WTC11 (cell line): Measurements from ENCODE around the gene DACT3. TPM values are rescaled to one million over a fixed set of nuclear protein-coding genes. Genes with fewer than 3 reads are reported as not detected.

Source experiments
- ATAC-seq: fragments of 200-7000 bp; cut with Tn5 transposase; 2 replicates; pipeline ENCODE4 v1.10.0; 2021; ENCODE audit warnings: mild to moderate bottlenecking, moderate library complexity
- CTCF ChIA-PET: fragments of 300-600 bp; sonication (Branson Sonifier 250); formaldehyde crosslinking; loops from one replicate; lab custom pipeline; 2021; ENCODE audit warnings: antibody characterized with exemption; lab: Charles Lee
- POLR2A ChIA-PET: fragments of 350-600 bp; sonication (Branson Sonifier 250); formaldehyde crosslinking; loops from one replicate; lab custom pipeline; 2021; ENCODE audit warnings: antibody characterized with exemption; lab: Charles Lee
- DNase-seq: peaks from one replicate; pipeline ENCODE4 v3.0.0; 2021; ENCODE audit warnings: low spot score
- H3K27ac Mint-ChIP-seq: 2 replicates; pipeline ENCODE4 v1.8.0; 2021; ENCODE audit warnings: mixed read lengths
- H3K27me3 Mint-ChIP-seq: 2 replicates; pipeline ENCODE4 v1.8.0; 2021; ENCODE audit warnings: low read depth, mild to moderate bottlenecking, moderate library complexity, mixed read lengths
- H3K36me3 Mint-ChIP-seq: 2 replicates; pipeline ENCODE4 v1.8.0; 2021; ENCODE audit warnings: mixed read lengths
- H3K4me1 Mint-ChIP-seq: 2 replicates; pipeline ENCODE4 v1.8.0; 2022; ENCODE audit warnings: mixed read lengths
- H3K4me3 Mint-ChIP-seq: 2 replicates; pipeline ENCODE4 v1.8.0; 2021; ENCODE audit warnings: mild to moderate bottlenecking, moderate library complexity, mixed read lengths
- H3K9me3 Mint-ChIP-seq: 2 replicates; pipeline ENCODE4 v1.8.0; 2021; ENCODE audit warnings: mixed read lengths
- ATF2 ChIP-seq: sonication (generic); formaldehyde crosslinking; IDR thresholded peaks from 2 replicates; pipeline ENCODE4 v1.8.1; 2022; ENCODE audit warnings: low read depth, missing genetic modification reagents, borderline replicate concordance
- IRF2 ChIP-seq: sonication (generic); formaldehyde crosslinking; IDR thresholded peaks from 2 replicates; pipeline ENCODE4 v1.8.0; 2022; ENCODE audit warnings: low read depth, missing genetic modification reagents, borderline replicate concordance
- KAT7 ChIP-seq: sonication (generic); formaldehyde crosslinking; IDR thresholded peaks from 2 replicates; pipeline ENCODE4 v1.8.1; 2023; ENCODE audit warnings: missing genetic modification reagents, mild to moderate bottlenecking, borderline replicate concordance
- MYBL2 ChIP-seq: sonication (generic); formaldehyde crosslinking; IDR thresholded peaks from 2 replicates; pipeline ENCODE4 v1.8.1; 2023; ENCODE audit warnings: mild to moderate bottlenecking, moderate library complexity, missing genetic modification reagents
- PREB ChIP-seq: sonication (generic); formaldehyde crosslinking; IDR thresholded peaks from 2 replicates; pipeline ENCODE4 v1.8.1; 2022; ENCODE audit warnings: mild to moderate bottlenecking, missing genetic modification reagents, moderate library complexity, borderline replicate concordance
- SMAD4 ChIP-seq: sonication (generic); formaldehyde crosslinking; IDR thresholded peaks from 2 replicates; pipeline ENCODE4 v1.8.0; 2022; ENCODE audit warnings: mild to moderate bottlenecking, missing genetic modification reagents
- ZNF396 ChIP-seq: fragments of 250-450 bp; sonication (Bioruptor Pico); IDR thresholded peaks from 2 replicates; pipeline ENCODE4 v1.8.0; 2021; ENCODE audit warnings: mild to moderate bottlenecking, moderate library complexity, borderline replicate concordance
- ZNF425 ChIP-seq: fragments of 250-450 bp; sonication (Bioruptor Pico); conservative IDR thresholded peaks from 2 replicates; pipeline ENCODE4 v1.9.0; 2021; ENCODE audit warnings: mild to moderate bottlenecking
- ZSCAN18 ChIP-seq: fragments of 250-450 bp; sonication (Bioruptor Pico); IDR thresholded peaks from 2 replicates; pipeline ENCODE4 v2.1.2; 2022; ENCODE audit warnings: mild to moderate bottlenecking, moderate library complexity
- total RNA-seq: library from RNA; stranded (reverse); gene quantifications from 3 replicates; pipeline ENCODE4 v1.2.3, GENCODE V29; 2021
- TF ChIP-seq, protein P1 (sequence below): sonication (generic); formaldehyde crosslinking; IDR thresholded peaks from 2 replicates; pipeline ENCODE4 v1.8.1; 2022; ENCODE audit warnings: mild to moderate bottlenecking, moderate library complexity, missing genetic modification reagents
- TF ChIP-seq, protein P2 (sequence below): fragments of 250-450 bp; sonication (Bioruptor Pico); IDR thresholded peaks from 2 replicates; pipeline ENCODE4 v1.9.0; 2021; ENCODE audit warnings: mild to moderate bottlenecking
- TF ChIP-seq, protein P3 (sequence below): sonication (generic); formaldehyde crosslinking; IDR thresholded peaks from 2 replicates; pipeline ENCODE4 v1.8.0; 2023; ENCODE audit warnings: missing genetic modification reagents, mild to moderate bottlenecking, borderline replicate concordance

DACT3 gene
- total RNA-seq, 1 experiment from 2014 or later: 1.9 TPM

DNA sequence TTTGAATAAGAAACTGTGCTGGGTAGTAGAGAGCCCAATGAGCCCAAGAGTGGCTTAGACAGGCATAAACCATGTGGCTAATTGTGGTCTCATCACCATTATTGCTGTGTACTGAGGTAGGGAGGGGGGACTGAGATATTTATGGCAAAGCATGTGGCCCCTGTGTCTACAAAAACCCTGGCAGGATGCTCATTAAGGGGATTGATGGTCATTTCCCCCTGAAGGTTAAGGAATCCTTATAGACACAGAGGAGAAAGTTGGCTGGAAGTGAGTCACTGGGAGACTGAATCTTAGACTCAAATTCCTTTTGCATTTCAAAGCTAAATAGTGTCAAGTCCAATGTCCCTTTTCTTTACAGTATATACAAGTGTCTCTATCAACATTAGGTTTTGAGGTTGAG is 9.8 kb upstream of the DACT3 start (continued):
- TF ChIP-seq ZSCAN18 (CRISPR knock-in tag): no peak
- TF ChIP-seq KAT7 (CRISPR knock-in tag): no peak
- TF ChIP-seq, all 79 proteins: peak for 0

- Mint-ChIP-seq H3K4me1 (no peaks in the 10 kb centered on the region), H3K36me3 (peaks cover 7% of the 10 kb centered on the region), H3K9me3 (peaks cover 6% of the 10 kb centered on the region; the same call in 1 of the 2 replicates), H3K4me3 (no peak overlapping the region), H3K27me3 (no peaks in the 10 kb centered on the region; the same call in 1 of the 2 replicates), H3K27ac (no peak overlapping the region)
- TF ChIP-seq MYBL2 (CRISPR knock-in tag): no peak
- ChIA-PET CTCF (no interaction called here), POLR2A (no interaction called here)
- DNase-seq: no peak
- no peak for ATAC-seq
Observed at GRCh38 chr19:46668662-46669061, 7.7 kb upstream of the DACT3 start.

GRCh38 chr19:46665072-46665471 is 4.1 kb upstream of the DACT3 start:
- POLR2A ChIA-PET: no interaction called here
- Mint-ChIP-seq H3K27ac (no peak overlapping the region), H3K27me3 (peaks cover 17% of the 10 kb centered on the region), H3K4me1 (peaks cover 8% of the 10 kb centered on the region), H3K36me3 (no peaks in the 10 kb centered on the region), H3K4me3 (no peak overlapping the region), H3K9me3 (no peaks in the 10 kb centered on the region)
- DNase-seq (no peak), ATAC-seq (no peak)
- TF ChIP-seq ZNF396 (CRISPR knock-in tag): no peak
- TF ChIP-seq, protein P1, sequence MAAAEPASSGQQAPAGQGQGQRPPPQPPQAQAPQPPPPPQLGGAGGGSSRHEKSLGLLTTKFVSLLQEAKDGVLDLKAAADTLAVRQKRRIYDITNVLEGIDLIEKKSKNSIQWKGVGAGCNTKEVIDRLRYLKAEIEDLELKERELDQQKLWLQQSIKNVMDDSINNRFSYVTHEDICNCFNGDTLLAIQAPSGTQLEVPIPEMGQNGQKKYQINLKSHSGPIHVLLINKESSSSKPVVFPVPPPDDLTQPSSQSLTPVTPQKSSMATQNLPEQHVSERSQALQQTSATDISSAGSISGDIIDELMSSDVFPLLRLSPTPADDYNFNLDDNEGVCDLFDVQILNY (CRISPR knock-in tag): no peak
- TF ChIP-seq SMAD4 (CRISPR knock-in tag): no peak
- no peak for TF ChIP-seq ATF2 (CRISPR knock-in tag)
- TF ChIP-seq, protein P2, sequence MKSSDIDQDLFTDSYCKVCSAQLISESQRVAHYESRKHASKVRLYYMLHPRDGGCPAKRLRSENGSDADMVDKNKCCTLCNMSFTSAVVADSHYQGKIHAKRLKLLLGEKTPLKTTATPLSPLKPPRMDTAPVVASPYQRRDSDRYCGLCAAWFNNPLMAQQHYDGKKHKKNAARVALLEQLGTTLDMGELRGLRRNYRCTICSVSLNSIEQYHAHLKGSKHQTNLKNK (CRISPR knock-in tag): no peak
- no peak for TF ChIP-seq IRF2 (CRISPR knock-in tag)
- no peak for TF ChIP-seq PREB (CRISPR knock-in tag)
- no peak for TF ChIP-seq ZNF425 (CRISPR knock-in tag)
- TF ChIP-seq, protein P3, sequence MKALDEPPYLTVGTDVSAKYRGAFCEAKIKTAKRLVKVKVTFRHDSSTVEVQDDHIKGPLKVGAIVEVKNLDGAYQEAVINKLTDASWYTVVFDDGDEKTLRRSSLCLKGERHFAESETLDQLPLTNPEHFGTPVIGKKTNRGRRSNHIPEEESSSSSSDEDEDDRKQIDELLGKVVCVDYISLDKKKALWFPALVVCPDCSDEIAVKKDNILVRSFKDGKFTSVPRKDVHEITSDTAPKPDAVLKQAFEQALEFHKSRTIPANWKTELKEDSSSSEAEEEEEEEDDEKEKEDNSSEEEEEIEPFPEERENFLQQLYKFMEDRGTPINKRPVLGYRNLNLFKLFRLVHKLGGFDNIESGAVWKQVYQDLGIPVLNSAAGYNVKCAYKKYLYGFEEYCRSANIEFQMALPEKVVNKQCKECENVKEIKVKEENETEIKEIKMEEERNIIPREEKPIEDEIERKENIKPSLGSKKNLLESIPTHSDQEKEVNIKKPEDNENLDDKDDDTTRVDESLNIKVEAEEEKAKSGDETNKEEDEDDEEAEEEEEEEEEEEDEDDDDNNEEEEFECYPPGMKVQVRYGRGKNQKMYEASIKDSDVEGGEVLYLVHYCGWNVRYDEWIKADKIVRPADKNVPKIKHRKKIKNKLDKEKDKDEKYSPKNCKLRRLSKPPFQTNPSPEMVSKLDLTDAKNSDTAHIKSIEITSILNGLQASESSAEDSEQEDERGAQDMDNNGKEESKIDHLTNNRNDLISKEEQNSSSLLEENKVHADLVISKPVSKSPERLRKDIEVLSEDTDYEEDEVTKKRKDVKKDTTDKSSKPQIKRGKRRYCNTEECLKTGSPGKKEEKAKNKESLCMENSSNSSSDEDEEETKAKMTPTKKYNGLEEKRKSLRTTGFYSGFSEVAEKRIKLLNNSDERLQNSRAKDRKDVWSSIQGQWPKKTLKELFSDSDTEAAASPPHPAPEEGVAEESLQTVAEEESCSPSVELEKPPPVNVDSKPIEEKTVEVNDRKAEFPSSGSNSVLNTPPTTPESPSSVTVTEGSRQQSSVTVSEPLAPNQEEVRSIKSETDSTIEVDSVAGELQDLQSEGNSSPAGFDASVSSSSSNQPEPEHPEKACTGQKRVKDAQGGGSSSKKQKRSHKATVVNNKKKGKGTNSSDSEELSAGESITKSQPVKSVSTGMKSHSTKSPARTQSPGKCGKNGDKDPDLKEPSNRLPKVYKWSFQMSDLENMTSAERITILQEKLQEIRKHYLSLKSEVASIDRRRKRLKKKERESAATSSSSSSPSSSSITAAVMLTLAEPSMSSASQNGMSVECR (CRISPR knock-in tag): no peak
- CTCF ChIA-PET: interaction anchor here (0.7 to 11.0 kb wide), 2 partner anchors 49 to 84 kb away, joined by 3 to 484 read pairs; no protein-coding TSS in a partner anchor
